Measurements from ENCODE around the gene RGS7. TPM values are rescaled to one million over a fixed set of nuclear protein-coding genes. Genes with fewer than 3 reads are reported as not detected.
"Not testable (repeated sequence)": the region's sequence is repeated elsewhere in the genome, so short reads cannot be mapped to it uniquely, and the experiment has no call there.

The RGS7 gene
- total RNA-seq, 2 experiments from 2014 or later: not detected

DNA sequence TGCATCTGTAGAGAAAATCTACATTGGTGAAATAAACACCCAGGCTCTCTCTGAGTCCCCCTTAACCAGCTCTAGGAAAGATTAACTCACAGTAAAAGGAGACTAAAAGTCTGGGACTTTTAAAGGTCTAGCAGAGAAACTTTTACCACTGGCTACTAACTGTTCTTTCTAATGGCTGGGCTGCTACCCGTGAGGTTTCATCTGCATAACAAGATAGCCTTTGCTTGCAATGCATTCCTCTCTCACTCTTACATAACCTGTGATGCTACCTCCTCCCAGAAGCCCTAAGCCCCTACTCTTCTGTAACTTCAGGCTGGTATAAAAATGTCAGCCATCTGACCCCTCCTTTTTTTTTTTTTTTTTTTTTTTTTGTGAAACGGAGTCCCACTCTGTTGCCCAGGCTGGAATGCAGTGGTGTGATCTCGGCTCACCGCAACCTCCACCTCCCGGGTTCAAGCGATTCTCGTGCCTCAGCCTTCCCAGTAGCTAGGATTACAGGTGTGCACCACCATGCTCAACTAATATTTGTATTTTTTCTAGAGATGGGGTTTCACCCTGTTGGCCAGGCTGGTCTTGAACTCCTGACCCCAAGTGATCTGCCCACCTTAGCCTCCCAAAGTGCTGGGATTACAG is 344.2 kb downstream of the RGS7 start:
- ChIA-PET POLR2A (no interaction called here), CTCF (no interaction called here)

DNA sequence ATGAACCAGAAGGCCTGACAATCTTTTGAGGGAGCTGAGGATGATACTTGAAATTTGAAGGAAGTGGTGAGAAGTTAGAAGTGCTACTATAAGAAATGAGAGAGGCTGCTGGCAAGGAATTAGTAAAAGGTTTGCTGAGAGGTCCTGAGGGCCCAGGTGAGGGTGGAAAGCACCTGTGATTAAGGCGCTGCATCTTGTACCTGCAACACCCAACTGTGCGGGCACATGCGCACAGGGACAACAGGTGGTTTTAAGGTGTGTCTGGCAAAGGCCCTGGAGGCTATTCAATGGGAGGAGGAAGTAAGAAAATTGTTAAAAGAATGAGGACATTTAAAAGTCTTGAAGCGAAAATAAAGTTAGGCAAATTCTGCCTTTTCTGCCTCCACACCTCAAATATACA is 349.3 kb downstream of the RGS7 start:
- ChIA-PET POLR2A (no interaction called here), CTCF (no interaction called here)

DNA sequence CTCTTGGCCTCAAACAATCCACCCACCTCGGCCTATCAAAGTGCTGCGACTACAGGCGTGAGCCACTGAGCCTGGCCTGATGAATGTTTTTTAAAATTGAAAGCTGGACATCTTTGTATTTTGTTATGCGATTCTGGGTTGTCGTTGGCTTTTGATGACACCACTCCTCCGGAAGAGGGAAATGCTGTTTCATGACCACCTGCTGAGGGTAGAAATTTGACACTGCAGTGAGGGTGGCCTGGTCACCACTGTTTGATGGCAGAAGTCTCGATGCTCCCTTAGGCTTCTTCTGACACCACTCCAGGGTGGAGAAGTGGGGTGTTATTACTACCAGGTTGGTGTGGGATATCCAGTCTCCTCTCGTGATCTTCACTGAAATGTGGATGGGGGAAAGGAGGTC is 357.2 kb downstream of the RGS7 start:
- POLR2A ChIA-PET: no interaction called here
- CTCF ChIA-PET: no interaction called here

DNA sequence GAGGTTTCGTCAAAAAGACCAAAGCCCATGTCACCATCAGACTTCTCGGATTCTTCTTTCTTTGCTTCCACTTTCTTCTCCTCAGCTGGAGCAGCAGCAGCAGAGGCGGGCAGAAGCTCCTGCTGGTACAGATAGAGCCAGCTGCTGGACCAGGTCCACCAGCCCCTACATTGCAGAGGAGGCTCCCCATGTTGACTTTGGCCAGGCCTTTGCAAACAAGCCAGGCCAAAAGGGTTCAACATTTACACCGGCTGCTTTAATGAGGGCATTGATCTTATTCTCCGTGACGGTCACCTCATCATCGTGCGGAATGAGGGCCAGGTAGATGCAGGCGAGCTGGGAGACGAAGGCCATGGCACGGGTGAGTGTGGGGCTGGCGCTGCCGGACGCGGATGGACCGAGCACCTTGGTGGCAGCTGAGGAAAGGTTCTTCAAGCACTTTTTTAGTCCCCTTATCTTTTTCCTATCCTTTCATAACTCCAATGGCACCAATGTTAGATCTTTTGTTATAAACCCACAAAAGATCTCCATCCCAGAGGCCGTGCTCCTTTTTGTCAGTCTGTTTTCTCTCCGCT is 358.5 kb downstream of the RGS7 start:
- CTCF ChIA-PET: no interaction called here
- POLR2A ChIA-PET: no interaction called here

DNA sequence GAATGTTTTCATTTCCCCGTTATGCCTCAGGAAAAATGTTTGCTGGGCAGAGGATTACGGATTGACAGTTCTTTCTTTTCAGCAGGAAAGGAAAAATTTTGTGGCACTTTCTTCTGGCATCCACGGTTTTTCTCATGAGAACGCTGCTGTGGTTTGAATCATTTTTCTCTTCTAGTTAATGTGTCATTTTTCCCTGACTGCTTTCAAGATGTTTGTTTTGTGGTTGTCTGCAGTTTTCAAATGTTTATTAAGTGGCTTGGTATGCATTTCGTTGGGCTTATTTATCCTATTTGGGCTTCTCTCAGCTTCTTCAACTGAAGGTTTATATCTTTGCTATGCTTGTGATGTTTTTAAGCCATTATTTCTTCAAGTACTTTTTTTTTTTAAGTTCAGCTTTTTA is 359.0 kb downstream of the RGS7 start:
- CTCF ChIA-PET: no interaction called here
- POLR2A ChIA-PET: no interaction called here

DNA sequence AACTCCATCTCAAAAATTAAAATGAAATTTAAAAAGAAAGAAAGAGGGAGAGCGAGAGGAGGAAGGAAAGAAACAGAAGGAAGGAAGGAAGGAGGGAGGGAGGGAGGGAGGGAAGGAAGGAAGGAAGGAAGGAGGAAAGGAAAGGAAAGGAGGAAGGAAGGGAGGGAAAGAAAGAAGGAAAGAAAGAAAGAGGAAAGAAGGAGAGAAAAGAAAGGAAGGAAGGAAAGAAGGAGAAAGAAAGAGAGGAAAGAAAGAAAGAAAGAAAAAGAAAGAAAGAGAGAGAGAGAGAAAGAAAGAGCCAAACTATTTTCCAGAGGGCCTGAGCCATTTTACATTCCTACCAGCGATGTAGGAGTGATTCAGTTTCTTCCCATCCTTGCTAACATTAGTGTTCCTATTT is 364.0 kb downstream of the RGS7 start:
- ChIA-PET POLR2A (no interaction called here), CTCF (no interaction called here)

DNA sequence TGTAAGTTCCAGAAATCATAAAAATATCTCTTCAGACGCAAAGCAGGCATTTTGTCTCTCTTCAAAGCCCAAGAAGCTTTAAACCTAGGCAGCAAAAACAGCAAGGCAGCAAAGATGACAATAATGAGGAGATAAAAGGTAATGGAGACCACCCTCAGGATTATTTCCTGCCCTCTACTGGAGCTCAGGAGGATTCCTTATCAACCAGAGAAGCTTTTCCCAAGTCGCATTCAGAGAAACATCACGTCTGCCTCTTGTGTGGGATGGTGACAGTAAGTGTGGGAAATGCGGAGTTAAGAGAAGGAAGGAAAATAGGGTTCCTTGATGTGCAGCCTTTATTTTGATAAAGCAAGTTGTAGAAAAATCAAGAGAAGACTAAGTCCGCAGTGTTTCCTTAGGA is 365.8 kb downstream of the RGS7 start:
- POLR2A ChIA-PET: no interaction called here
- CTCF ChIA-PET: no interaction called here

DNA sequence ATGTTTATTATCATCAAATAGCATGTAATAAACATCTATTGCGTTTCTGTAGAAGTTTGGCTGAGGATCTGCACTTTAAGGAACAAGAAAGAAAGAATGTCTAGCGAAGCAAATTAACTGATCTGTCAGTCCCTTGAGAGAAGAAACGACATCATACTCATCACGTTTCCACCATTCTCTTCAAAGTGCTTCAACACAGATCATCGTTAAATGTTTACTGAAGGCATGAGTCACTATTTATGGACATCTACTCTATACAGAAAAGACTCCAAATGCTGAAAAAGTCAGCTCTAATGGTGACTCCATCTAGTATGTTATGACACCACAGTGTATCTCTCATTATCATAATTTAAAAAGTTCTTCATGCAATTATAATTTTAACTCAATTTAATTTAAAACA is 369.1 kb downstream of the RGS7 start:
- CTCF ChIA-PET: no interaction called here
- POLR2A ChIA-PET: no interaction called here

DNA sequence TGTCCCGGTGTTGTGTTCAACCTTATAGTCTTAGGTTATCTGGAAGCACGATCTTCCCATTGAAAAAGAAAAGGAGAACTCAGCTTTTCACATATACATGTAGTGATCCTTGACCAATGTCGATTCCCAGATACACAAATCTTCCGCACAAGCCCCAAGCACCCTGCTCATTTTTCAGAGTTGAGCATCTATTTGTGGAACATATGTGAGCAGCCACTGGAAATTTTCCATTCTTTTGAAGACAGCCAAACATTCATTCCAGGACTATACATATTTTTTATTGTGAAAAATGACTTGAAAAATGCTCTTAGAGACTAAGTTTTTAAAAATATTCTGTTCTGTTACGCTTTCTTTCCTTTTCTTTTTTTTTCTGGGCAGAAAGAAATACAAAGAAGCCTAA is 371.9 kb downstream of the RGS7 start:
- ChIA-PET POLR2A (no interaction called here), CTCF (no interaction called here)

DNA sequence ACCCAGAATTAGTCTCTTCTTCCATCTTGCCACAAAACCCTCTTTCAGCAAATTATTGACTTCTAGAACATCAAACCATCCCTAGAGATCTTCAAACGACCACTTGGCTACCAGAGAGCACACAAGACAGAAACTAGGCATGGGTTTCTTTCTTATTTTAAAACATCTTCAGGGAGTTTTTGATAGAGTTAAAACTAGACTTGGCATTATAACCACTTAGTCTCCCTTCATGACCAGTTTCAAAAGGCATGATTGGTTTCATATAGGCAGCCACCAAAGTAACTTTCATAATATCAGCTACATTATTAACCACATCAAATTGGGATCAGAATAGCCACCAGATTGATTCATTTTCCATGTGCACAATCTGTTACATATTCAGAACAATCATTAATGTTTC is 376.7 kb downstream of the RGS7 start:
- CTCF ChIA-PET: no interaction called here
- POLR2A ChIA-PET: no interaction called here

DNA sequence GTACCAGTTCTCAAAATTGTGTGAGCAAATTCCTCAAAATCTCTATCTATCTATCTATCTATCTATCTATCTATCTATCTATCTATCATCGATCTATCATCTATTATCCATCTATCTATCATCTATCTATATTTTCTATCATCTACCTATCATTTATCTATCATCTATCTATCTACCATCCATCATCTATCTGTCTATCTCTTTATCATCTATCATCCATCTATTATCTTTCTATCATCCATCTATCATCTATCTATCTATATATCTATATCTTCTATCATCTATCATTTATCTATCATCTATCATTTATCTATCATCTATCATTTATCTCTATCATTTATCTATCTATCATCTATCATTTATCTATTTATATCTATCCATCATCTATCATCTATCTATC is 380.3 kb downstream of the RGS7 start:
- POLR2A ChIA-PET: no interaction called here
- CTCF ChIA-PET: no interaction called here

DNA sequence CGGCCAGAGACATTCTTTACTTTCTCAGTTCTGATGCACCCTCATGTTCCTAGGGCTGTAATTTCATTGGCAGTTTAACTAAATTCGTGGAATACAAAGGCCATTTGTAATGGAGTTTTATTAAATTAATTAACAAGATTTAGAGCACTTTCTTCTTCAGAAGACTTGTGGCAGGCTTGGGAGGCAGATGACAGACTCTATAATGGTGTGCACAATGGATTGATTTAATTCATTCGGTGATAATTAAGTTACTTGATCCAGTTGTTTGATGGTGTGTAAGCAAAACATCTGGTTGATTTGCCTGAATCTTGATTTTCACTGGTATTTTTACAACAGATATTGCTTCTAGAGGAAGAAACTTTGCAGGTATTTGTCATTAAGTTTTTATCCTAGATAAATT is 383.1 kb downstream of the RGS7 start:
- POLR2A ChIA-PET: no interaction called here
- CTCF ChIA-PET: no interaction called here

DNA sequence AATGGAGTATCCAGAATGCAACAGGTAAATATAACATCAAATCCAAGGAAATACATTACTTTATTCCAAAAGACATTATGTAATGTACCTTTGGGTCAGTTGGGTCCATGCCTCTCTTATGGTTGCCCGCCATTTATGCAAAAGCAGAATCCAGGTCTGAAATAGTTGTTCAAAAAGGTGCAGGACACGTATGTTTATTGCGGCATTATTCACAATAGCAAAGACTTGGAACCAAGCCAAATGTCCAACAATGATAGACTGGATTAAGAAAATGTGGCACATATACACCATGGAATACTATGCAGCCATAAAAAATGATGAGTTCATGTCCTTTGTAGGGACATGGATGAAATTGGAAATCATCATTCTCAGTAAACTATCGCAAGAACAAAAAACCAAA is 384.9 kb downstream of the RGS7 start:
- POLR2A ChIA-PET, CTCF ChIA-PET: not testable (repeated sequence)

DNA sequence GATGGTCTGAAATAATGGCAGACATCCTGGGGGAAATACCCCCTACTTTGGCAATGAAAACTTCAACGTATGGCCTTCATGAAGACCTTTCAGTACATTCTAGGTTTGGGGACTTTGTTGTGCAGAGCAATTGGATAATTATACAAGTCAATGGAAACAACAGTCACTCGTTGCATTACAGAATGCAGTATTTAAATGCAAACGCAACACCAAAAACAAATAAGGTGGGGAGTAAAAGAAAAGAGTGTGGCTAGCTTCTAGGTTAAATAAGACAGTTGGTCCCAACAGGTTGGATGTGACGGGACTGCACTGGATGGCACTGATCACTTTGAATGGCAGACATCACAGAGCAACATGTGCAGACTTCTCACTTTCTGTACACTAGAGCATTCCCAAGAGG is 386.8 kb downstream of the RGS7 start:
- ChIA-PET CTCF (no interaction called here), POLR2A (no interaction called here)

DNA sequence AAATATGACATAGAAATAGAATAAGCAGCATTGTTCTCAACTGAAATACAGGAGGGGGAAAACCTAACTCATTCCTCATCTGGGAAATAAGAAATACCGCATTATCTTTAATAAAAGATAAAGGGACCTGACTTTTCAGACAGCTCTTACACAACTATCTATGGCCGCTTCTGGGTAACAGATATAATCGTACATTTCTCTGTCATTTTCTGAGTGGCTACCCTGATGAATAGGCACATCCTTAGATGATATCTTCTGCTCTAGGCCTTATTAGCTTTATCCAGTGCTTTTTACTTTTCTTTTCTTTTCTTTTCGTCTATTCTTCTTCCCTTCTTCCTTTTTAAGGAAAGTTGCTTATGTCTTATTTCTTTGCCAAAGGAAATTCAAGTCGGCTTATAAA is 388.1 kb downstream of the RGS7 start:
- CTCF ChIA-PET: no interaction called here
- POLR2A ChIA-PET: no interaction called here

DNA sequence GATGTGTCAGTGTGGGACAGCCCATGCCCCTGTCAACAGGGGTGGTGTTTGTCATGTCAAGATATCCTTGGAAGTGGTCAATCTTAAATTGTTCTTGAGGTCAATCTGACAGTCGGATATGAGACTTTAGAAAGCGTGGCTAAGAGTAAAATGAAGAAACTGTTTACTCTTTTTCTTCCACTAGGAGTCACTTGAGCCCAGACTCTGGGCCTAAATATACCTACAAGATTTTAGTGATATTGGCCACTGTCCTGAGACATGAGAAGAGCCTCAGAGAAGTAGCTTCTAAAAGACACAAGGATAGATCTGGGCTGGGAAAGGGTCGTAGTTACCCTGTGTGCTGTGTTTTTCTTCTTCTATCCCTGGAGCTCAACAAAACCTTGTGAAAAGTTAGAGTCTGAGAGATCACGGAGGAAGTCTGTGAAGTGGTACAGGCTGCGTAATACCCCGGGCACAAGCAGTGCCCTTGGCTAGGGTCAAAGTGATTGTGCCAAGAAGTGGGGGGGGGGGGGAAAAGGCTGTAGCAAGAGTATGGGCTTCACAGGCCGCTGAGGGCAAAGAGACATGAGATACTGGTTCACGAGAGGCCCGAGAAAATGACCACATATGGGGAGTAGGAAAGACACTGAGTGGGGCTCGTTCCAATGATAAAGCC is 389.8 kb downstream of the RGS7 start:
- ChIA-PET CTCF (no interaction called here), POLR2A (no interaction called here)

DNA sequence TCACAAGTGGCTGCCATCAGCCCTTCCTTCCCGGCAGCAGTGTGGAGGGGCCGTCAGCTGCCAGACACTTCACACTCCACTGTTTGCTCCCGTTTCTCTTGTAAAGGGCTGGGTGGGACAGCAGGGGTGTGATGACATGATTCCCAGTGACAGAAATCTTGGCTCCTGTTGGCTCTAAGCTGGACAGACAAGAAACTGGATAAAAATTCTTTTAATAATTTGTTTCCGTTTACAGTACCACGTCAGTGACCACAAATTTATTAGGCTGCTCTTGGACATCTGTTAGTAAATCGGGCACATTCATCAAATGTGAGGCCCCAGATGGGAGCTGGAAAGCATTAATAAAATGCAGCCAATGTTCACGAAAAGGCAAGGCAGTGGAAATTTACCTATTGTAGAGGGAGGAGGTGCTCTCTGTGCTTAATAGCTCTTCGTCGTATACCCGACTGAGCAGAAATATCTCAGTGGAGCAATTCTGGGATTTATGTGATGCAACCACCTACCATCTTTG is 391.4 kb downstream of the RGS7 start:
- CTCF ChIA-PET: no interaction called here
- POLR2A ChIA-PET: no interaction called here

DNA sequence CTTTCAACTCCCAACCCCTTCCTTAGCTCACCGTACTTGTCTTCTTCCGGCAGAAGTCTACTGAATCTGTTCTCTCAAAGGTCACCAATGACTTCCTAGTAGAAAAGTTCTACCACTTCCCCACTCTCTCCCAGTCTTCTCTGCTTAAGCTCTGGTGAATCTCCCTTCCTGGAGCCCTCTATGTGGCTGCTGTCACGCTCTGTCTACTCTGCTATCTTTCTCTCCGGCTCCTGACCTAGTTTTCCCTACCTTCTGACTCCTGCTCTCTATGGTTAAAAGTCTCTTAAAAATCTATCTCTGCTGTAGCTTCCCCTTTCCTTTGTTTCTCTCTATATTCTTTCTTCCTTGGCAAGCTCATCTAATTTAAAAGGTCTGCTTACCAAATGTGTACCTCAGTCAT is 394.9 kb downstream of the RGS7 start:
- POLR2A ChIA-PET: no interaction called here
- CTCF ChIA-PET: no interaction called here

DNA sequence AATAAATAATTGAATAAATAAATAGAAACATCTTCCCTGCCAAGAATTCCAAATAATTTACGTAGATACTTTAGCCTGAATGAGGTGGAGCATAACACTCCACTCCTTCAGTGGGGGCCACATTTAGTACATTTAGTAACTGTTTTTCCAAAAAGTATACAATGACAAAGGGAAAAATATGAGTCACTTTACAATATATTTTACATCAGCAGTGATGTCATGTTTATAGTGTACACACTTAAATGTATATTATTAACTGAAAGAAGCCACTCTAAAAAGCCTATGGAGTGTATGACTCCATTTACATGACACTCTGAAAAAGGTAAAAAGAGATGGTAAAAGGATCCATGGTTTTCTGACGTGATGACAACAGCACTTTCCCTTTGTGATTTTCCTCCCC is 400.6 kb downstream of the RGS7 start:
- POLR2A ChIA-PET: no interaction called here

DNA sequence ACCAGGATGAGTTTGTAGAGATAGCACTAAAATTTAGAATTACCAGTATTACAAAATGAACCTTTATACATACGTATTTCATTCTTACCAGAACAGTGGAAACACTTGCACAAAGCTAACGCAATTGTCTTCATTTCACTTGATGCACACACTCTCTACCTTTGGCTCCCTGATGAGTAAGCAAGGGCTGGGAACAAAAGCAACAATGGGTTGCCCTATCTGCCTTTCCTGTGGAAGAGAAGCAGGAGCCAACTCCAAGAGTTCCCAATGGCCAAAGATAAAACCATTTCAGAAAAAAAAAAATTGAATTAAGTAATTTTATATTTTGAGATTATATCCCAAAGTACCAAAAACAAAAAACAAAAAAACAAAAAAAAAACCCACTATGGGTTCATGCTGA is 401.0 kb downstream of the RGS7 start:
- POLR2A ChIA-PET: no interaction called here
- CTCF ChIA-PET: no interaction called here

More for the DNA sequence above, 400.6 kb downstream of the RGS7 start:
- CTCF ChIA-PET: no interaction called here

DNA sequence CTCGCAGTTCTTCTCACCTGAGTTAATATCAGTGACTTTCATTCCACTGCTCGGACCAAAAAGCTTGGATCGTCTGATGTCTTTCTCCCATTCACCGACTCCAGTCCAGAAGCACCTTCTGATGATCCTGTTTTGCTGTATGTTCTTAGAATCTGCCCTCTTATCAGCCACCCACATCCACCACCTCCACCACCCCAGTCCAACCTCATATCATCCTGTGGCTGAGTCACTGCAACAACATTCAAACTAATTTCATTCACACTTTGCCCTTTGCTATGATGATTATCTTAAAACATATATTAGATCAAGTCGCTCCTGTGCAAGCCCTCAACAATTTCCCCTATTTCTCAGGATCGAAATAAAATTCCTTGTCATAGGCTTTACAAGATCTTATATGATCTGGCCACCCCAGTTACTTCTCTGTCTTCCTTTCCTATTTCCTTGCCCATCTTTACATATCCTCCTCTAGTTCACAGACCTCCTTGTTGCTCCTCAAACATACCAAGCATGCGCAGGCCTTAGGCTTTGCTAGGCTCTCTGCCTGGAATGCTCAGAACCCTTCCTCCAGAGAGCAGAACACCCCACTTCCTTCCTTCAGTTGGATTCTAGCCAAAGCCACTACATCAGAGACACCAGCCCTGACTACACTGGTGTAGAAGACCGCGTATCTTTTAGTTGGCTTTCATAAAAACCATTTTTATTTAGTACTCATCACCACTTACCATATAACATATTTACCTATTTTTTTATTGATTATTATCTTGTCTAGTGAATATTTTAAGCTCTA is 409.4 kb downstream of the RGS7 start:
- CTCF ChIA-PET: no interaction called here
- POLR2A ChIA-PET: no interaction called here
